Natural killer cell (primary cell): ENCODE measurements around the gene SDCBP2. TPM values are rescaled to one million over a fixed set of nuclear protein-coding genes. Genes with fewer than 3 reads are reported as not detected.

Experiments used
- ATAC-seq, 3 donors: fragments of 150-1000 bp in 2 of 3; fragments of 200-7000 bp in 1 of 3; cut with Tn5 transposase; 1 replicate in 1 of 3; 2 replicates in 2 of 3; pipeline ENCODE4 v1.10.0; 2021; ENCODE audit warnings: mild to moderate bottlenecking in 2 of 3, moderate library complexity in 2 of 3
- DNase-seq, 2 donors: peaks; one replicate each; pipeline versions ENCODE4 v3.0.0 to v3.0.0-alpha.2; 2013 to 2021; ENCODE audit warnings: mixed read lengths in 1 of 2
- H3K27ac ChIP-seq: one replicate; pipeline ENCODE4 v1.5.1; 2013; ENCODE audit warnings: mild to moderate bottlenecking, low read length
- H3K27me3 ChIP-seq: one replicate; pipeline ENCODE4 v1.6.1; 2013; ENCODE audit warnings: low read length; ENCODE audit not compliant: control insufficient read depth, insufficient read depth
- H3K36me3 ChIP-seq: one replicate; pipeline ENCODE4 v1.6.1; 2013; ENCODE audit warnings: low read length; ENCODE audit not compliant: control insufficient read depth, insufficient read depth
- H3K4me1 ChIP-seq: one replicate; pipeline ENCODE4 v1.6.1; 2013; ENCODE audit warnings: low read length; ENCODE audit not compliant: control insufficient read depth, insufficient read depth
- H3K4me3 ChIP-seq: one replicate; pipeline ENCODE4 v1.5.1; 2013; ENCODE audit warnings: low read length
- H3K9me3 ChIP-seq: one replicate; pipeline ENCODE4 v1.6.1; 2013; ENCODE audit warnings: low read length; ENCODE audit not compliant: control insufficient read depth, insufficient read depth
- H3K27ac Mint-ChIP-seq, 2 donors: one replicate each; pipeline ENCODE4 v1.8.0; 2022; ENCODE audit warnings: mild to moderate bottlenecking in 2 of 2, mixed read lengths in 2 of 2, moderate library complexity in 1 of 2
- H3K27me3 Mint-ChIP-seq, 2 donors: one replicate each; pipeline ENCODE4 v1.8.0; 2022; ENCODE audit warnings: low read depth in 2 of 2, mixed read lengths in 2 of 2
- H3K36me3 Mint-ChIP-seq: one replicate; pipeline ENCODE4 v1.8.0; 2022; ENCODE audit warnings: mixed read lengths
- H3K4me1 Mint-ChIP-seq, 2 donors: one replicate each; pipeline ENCODE4 v1.8.0; 2022; ENCODE audit warnings: mixed read lengths in 2 of 2
- H3K4me3 Mint-ChIP-seq: one replicate; pipeline ENCODE4 v1.8.0; 2022; ENCODE audit warnings: mild to moderate bottlenecking, moderate library complexity, mixed read lengths
- H3K9me3 Mint-ChIP-seq, 2 donors: one replicate each; pipeline ENCODE4 v1.8.0; 2022; ENCODE audit warnings: mixed read lengths in 2 of 2
- CTCF ChIP-seq: fragments of 200-600 bp; IDR thresholded peaks from one replicate; pipeline ENCODE4 v1.8.0; 2022; ENCODE audit warnings: antibody characterized with exemption
- WGBS: methylation state at CpG from one replicate; pipeline ENCODE4 v1.1.7; 2013; ENCODE audit warnings: missing lambda C conversion rate; ENCODE audit not compliant: insufficient coverage; 5-methylcytosine and 5-hydroxymethylcytosine counted together
- intact Hi-C: fragments of 100-400 bp; cut with micrococcal nuclease; formaldehyde crosslinking; loops from one replicate; pipeline ENCODE4 v1.14.2; 2022
- total RNA-seq, 4 donors: library from RNA; stranded (reverse); fragments of 120-200 nt in 1 of 4; gene quantifications; one replicate each; pipeline versions ENCODE4 v1.2.3 to v1.2.4, GENCODE V29; 2013 to 2022

SDCBP2 gene
- total RNA-seq, 3 donors from 2014 or later (not counting 1 experiment from before 2014, with no cell fraction given): 2.0 to 2.7 (median 2.6) TPM

- Mint-ChIP-seq H3K4me1 (peaks cover 75 to 83% of the 10 kb centered on the region in 2 donors), H3K4me3 (no peak overlapping the region), H3K36me3 (no peaks in the 10 kb centered on the region), H3K9me3 (no peaks in the 10 kb centered on the region), H3K27me3 (no peaks in the 10 kb centered on the region), H3K27ac (peak overlapping the region in 1 of 2 donors; percentile 29)
- Histone ChIP-seq H3K27me3 (no peaks in the 10 kb centered on the region), H3K9me3 (no peaks in the 10 kb centered on the region), H3K27ac (no peak overlapping the region), H3K4me1 (peaks cover 21% of the 10 kb centered on the region), H3K4me3 (no peak overlapping the region), H3K36me3 (peaks cover 12% of the 10 kb centered on the region)
- 58% methylated on average over 5 of the region's 5 CpGs for WGBS
- intact Hi-C loops: no loop called here
- TF ChIP-seq CTCF: no peak
- ATAC-seq (no peak), DNase-seq (no peak)
These were observed 48.5 kb upstream of the SDCBP2 start for GRCh38 chr20:1377341-1377871.

DNA sequence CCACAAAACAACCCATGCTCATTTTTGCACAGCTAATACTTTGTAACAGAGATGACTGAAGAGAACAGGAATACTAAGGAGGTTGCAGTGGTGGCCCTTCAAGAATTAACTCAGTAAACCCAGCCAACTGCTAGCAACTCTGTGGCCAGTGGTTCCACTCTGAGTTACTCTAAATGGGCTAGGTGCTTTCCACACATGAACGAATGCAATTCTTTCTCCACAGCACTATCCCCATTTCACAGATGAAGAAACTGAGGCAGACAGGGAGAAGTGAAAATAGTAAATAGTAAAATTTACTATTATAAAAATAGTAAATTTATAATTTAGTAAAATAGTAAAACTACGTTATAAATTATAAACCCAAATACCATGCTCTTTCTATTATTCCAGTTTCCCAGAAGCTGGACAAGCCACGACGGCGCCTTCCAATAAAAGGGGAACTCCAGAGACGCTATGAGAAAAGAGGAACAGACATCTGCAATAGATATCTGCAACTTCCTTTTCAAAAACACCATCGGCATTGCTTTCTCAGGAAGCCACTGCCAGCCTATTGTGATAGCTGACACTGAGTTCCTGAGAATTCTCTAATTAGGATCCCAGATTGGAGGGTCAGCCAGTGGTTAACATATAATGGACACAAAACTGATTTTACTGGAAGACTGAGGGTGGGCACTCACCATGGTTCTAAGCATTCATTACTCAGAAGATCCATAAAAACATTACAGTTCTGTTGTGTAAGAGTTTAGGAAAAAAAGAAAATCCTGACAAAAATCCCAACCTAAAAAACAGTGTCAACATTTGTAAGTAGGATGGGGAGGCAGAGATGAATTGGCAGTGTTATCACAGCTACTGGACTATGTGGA lies 47.7 kb upstream of the SDCBP2 start:
- peak in 1 of 3 donors; percentile 50 for ATAC-seq

DNA sequence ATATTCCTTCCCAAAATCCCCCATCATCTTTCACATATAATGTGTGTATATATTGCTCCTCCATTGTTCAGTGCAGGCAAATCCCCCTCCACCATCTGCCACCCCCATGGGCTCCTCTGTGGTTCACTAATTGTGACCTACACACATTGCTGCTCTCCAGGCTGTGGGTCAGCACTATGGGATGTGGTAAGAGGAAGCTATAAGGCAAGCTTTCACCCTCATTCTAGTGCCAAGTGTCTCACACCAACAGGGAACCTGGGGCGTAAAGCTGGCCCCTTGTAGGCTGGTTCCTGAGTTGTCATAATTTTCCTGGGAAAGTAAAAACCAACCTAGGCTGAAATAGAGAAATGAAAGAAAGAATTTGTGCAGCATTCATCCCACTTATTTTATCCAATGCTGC lies 47.1 kb upstream of the SDCBP2 start:
- intact Hi-C loops: no loop called here
- H3K4me3 ChIP-seq: no peak overlapping the region
- DNase-seq (no peak), ATAC-seq (peak in 2 of 3 donors; percentile 32 to 40)
- peak overlapping the region; percentile 29 to 47 for H3K27ac Mint-ChIP-seq
- H3K9me3 ChIP-seq: no peaks in the 10 kb centered on the region
- H3K27me3 ChIP-seq: no peaks in the 10 kb centered on the region
- peak overlapping the region; percentile 26 for H3K4me3 Mint-ChIP-seq
- TF ChIP-seq CTCF: no peak
- H3K36me3 Mint-ChIP-seq: no peaks in the 10 kb centered on the region
- H3K27me3 Mint-ChIP-seq: no peaks in the 10 kb centered on the region
- no peak overlapping the region for H3K27ac ChIP-seq
- H3K36me3 ChIP-seq: peaks cover 18% of the 10 kb centered on the region
- H3K4me1 ChIP-seq: peaks cover 21% of the 10 kb centered on the region
- H3K4me1 Mint-ChIP-seq: peaks cover 78 to 85% of the 10 kb centered on the region in 2 donors
- no CpG with 5 or more reads among the region's 1 CpG for WGBS
- H3K9me3 Mint-ChIP-seq: no peaks in the 10 kb centered on the region

More for the DNA sequence above, 47.7 kb upstream of the SDCBP2 start:
- WGBS: 49% methylated on average over 6 of the region's 7 CpGs
- no peaks in the 10 kb centered on the region for H3K9me3 ChIP-seq
- no peaks in the 10 kb centered on the region for H3K9me3 Mint-ChIP-seq
- H3K4me3 Mint-ChIP-seq: peak overlapping the region; percentile 26
- TF ChIP-seq CTCF: no peak
- H3K4me1 Mint-ChIP-seq: peaks cover 82 to 86% of the 10 kb centered on the region in 2 donors
- H3K4me3 ChIP-seq: no peak overlapping the region
- H3K36me3 Mint-ChIP-seq: no peaks in the 10 kb centered on the region
- no peaks in the 10 kb centered on the region for H3K27me3 ChIP-seq
- peaks cover 21% of the 10 kb centered on the region for H3K4me1 ChIP-seq
- H3K36me3 ChIP-seq: peaks cover 14% of the 10 kb centered on the region
- H3K27me3 Mint-ChIP-seq: no peaks in the 10 kb centered on the region
- intact Hi-C loops: no loop called here
- no peak overlapping the region for H3K27ac ChIP-seq
- H3K27ac Mint-ChIP-seq: peak overlapping the region; percentile 29 to 47
- no peak for DNase-seq
